ENCODE measurements around the gene LRRC61. TPM values are rescaled to one million over a fixed set of nuclear protein-coding genes. Genes with fewer than 3 reads are reported as not detected.
A peak's percentile ranks its signal among the peaks of the same experiment; 100 is the strongest.

LRRC61 gene
- total RNA-seq, 1 experiment from 2014 or later = 48.1 TPM

GRCh38 chr7:150382844-150383225 lies 59.7 kb downstream of the LRRC61 start:
- POLR2A ChIA-PET (ENCODE audit: low non-redundant PET) = no interaction called here
- TF ChIP-seq CTCF (conservative IDR thresholded peaks at IDR 0.05; ENCODE audit: low read depth, low read length) = no peak
- no peak for TF ChIP-seq EZH2 (IDR thresholded peaks at IDR 0.05; ENCODE audit: borderline replicate concordance, low read depth, low read length, poor library complexity, severe bottlenecking)
- CTCF ChIA-PET = no interaction called here
- BruUV-seq (replicated peaks) = no TSS peak
- Histone ChIP-seq H3K4me3 (ENCODE audit: low read depth, low read length, poor library complexity, severe bottlenecking) (no peak overlapping the region), H3K27me3 (replicated peaks; ENCODE audit: insufficient read depth, low read depth, low read length, poor library complexity) (no peaks in the 10 kb centered on the region), H3K9me3 (ENCODE audit: low read depth, low read length, poor library complexity, severe bottlenecking) (no peaks in the 10 kb centered on the region), H3K4me1 (ENCODE audit: insufficient read depth, low read length, poor library complexity, severe bottlenecking) (peaks cover 18% of the 10 kb centered on the region), H3K36me3 (ENCODE audit: insufficient read depth, low read length, poor library complexity, severe bottlenecking) (peaks cover 6% of the 10 kb centered on the region), H3K27ac (ENCODE audit: low read depth, low read length, poor library complexity, severe bottlenecking) (no peak overlapping the region)
- no peak for DNase-seq (ENCODE audit: low spot score)
- intact Hi-C loops (cut with micrococcal nuclease; ENCODE audit: unreplicated experiment) = no loop called here

- TF ChIP-seq EZH2 (IDR thresholded peaks at IDR 0.05; ENCODE audit: borderline replicate concordance, low read depth, low read length, poor library complexity, severe bottlenecking) = no peak
- no peaks in the 10 kb centered on the region for H3K9me3 ChIP-seq (ENCODE audit: low read depth, low read length, poor library complexity, severe bottlenecking)
- no peak overlapping the region for H3K4me3 ChIP-seq (ENCODE audit: low read depth, low read length, poor library complexity, severe bottlenecking)
- DNase-seq (ENCODE audit: low spot score) = no peak
- intact Hi-C loops (cut with micrococcal nuclease; ENCODE audit: unreplicated experiment) = no loop called here
- BruUV-seq (replicated peaks) = no TSS peak
- H3K36me3 ChIP-seq (ENCODE audit: insufficient read depth, low read length, poor library complexity, severe bottlenecking) = peaks cover 6% of the 10 kb centered on the region
- peak overlapping the region; percentile 11 for H3K27ac ChIP-seq (ENCODE audit: low read depth, low read length, poor library complexity, severe bottlenecking)
- no peaks in the 10 kb centered on the region for H3K27me3 ChIP-seq (replicated peaks; ENCODE audit: insufficient read depth, low read depth, low read length, poor library complexity)
- CTCF ChIA-PET = no interaction called here
- H3K4me1 ChIP-seq (ENCODE audit: insufficient read depth, low read length, poor library complexity, severe bottlenecking) = peaks cover 11% of the 10 kb centered on the region
- POLR2A ChIA-PET (ENCODE audit: low non-redundant PET) = no interaction called here
Observed at GRCh38 chr7:150383710-150384397, 60.7 kb downstream of the LRRC61 start.

DNA sequence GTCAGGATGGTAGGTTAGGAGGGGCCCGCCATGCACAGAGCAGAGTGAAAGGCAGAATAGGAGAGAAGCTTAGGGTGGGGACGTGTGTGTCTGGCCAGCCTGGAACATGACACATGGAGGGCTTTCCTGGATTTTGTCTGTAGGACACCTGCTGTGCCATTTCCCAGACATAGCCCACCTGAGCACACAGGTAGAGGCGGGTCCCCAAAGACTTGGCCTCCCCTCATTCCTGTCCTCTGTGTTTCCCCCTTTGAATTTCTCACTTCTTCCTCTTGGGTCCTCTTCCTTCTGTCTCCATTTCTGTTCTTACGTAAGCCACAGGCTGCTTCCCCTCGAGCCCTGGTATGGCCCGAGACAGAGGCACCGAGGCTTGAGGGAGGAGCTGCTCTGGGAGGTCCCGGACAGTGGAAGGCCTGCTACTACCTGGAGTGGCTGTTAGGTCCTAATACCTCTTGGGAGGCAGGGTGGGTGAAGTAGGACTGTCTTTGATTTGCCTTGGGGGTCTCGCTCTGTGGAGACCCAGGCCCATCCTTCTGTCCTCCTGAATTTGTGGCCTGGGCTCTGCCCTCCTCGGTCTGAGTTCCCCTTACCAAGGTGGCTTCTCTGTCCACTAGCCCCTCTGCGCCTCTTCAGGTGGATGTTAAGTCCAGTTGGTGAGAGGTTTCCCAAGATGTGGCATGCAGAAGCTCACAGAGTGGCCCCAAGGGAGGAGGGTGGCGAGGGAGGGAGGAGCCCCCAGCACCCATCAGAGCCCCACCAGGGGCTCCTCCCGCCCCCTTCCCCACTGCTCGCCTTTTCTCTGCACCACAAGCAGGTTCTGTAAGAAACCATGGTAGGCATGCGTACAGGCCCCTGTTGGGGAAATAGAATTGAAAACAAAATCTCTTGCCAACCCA lies 61.5 kb downstream of the LRRC61 start:
- Histone ChIP-seq H3K36me3 (ENCODE audit: insufficient read depth, low read length, poor library complexity, severe bottlenecking) (peaks cover 6% of the 10 kb centered on the region), H3K9me3 (ENCODE audit: low read depth, low read length, poor library complexity, severe bottlenecking) (no peaks in the 10 kb centered on the region), H3K4me1 (ENCODE audit: insufficient read depth, low read length, poor library complexity, severe bottlenecking) (peaks cover 11% of the 10 kb centered on the region), H3K4me3 (ENCODE audit: low read depth, low read length, poor library complexity, severe bottlenecking) (no peak overlapping the region), H3K27ac (ENCODE audit: low read depth, low read length, poor library complexity, severe bottlenecking) (peak overlapping the region; percentile 11), H3K27me3 (replicated peaks; ENCODE audit: insufficient read depth, low read depth, low read length, poor library complexity) (no peaks in the 10 kb centered on the region)
- DNase-seq (ENCODE audit: low spot score) = no peak
- intact Hi-C loops (cut with micrococcal nuclease; ENCODE audit: unreplicated experiment) = no loop called here
- TF ChIP-seq CTCF (conservative IDR thresholded peaks at IDR 0.05; ENCODE audit: low read depth, low read length) (no peak), EZH2 (IDR thresholded peaks at IDR 0.05; ENCODE audit: borderline replicate concordance, low read depth, low read length, poor library complexity, severe bottlenecking) (no peak)
- ChIA-PET CTCF (no interaction called here), POLR2A (ENCODE audit: low non-redundant PET) (no interaction called here)
- no TSS peak for BruUV-seq (replicated peaks)
